ENCODE measurements around the gene ABCF2. TPM values are rescaled to one million over a fixed set of nuclear protein-coding genes. Genes with fewer than 3 reads are reported as not detected.

The ABCF2 gene
- total RNA-seq, 1 experiment from 2014 or later, result 55.5 TPM

GRCh38 chr7:151212626-151213025, 14.4 kb downstream of the ABCF2 start:
- no peaks in the 10 kb centered on the region for H3K9me2 ChIP-seq (replicated peaks; ENCODE audit: low read length)
- H3K4me3 ChIP-seq (ENCODE audit: low read length), result no peak overlapping the region
- H3K79me2 ChIP-seq (ENCODE audit: low read length), result no peaks in the 10 kb centered on the region
- no peaks in the 10 kb centered on the region for H3F3A ChIP-seq (ENCODE audit: low read length, unreplicated experiment)
- ATAC-seq, result no peak
- no peak for TF ChIP-seq EZH2phosphoT487 (IDR thresholded peaks at IDR 0.05; ENCODE audit: borderline replicate concordance, low read length)
- no peak for TF ChIP-seq EZH2 (IDR thresholded peaks at IDR 0.05; ENCODE audit: low read length, unreplicated experiment)
- TF ChIP-seq, protein P1, sequence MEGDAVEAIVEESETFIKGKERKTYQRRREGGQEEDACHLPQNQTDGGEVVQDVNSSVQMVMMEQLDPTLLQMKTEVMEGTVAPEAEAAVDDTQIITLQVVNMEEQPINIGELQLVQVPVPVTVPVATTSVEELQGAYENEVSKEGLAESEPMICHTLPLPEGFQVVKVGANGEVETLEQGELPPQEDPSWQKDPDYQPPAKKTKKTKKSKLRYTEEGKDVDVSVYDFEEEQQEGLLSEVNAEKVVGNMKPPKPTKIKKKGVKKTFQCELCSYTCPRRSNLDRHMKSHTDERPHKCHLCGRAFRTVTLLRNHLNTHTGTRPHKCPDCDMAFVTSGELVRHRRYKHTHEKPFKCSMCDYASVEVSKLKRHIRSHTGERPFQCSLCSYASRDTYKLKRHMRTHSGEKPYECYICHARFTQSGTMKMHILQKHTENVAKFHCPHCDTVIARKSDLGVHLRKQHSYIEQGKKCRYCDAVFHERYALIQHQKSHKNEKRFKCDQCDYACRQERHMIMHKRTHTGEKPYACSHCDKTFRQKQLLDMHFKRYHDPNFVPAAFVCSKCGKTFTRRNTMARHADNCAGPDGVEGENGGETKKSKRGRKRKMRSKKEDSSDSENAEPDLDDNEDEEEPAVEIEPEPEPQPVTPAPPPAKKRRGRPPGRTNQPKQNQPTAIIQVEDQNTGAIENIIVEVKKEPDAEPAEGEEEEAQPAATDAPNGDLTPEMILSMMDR (conservative IDR thresholded peaks at IDR 0.05; ENCODE audit: low read depth, low read length), result no peak
- H3K4me1 ChIP-seq (ENCODE audit: insufficient read depth, low read length), result no peaks in the 10 kb centered on the region
- no peak overlapping the region for H3K4me2 ChIP-seq (ENCODE audit: low read length)
- no peak overlapping the region for H2AFZ ChIP-seq (ENCODE audit: low read length)
- no peak for DNase-seq
- no peak overlapping the region for H3K9ac ChIP-seq (ENCODE audit: low read length)
- peaks cover 34% of the 10 kb centered on the region for H3K36me3 ChIP-seq (ENCODE audit: low read depth, low read length)
- no peak overlapping the region for H3K27ac ChIP-seq (ENCODE audit: low read length)
- H3K9me3 ChIP-seq (ENCODE audit: low read length), result no peaks in the 10 kb centered on the region
- H3K27me3 ChIP-seq (ENCODE audit: low read length), result no peaks in the 10 kb centered on the region
- BruUV-seq (replicated peaks), result no TSS peak
- ChIA-PET CTCF (interaction anchor here (1.0 kb wide), 1 partner anchor 15 kb away, joined by 4 read pairs; no protein-coding TSS in a partner anchor), POLR2A (ENCODE audit: unreplicated experiment) (no interaction called here)
- no peaks in the 10 kb centered on the region for H4K20me1 ChIP-seq (ENCODE audit: low read length)
- intact Hi-C loops (cut with micrococcal nuclease), result no loop called here

GRCh38 chr7:151211155-151211772, 15.7 kb downstream of the ABCF2 start:
- Histone ChIP-seq H2AFZ (ENCODE audit: low read length) (no peak overlapping the region), H3K27me3 (ENCODE audit: low read length) (no peaks in the 10 kb centered on the region), H3K4me1 (ENCODE audit: insufficient read depth, low read length) (no peaks in the 10 kb centered on the region), H3K9ac (ENCODE audit: low read length) (no peak overlapping the region), H4K20me1 (ENCODE audit: low read length) (no peaks in the 10 kb centered on the region), H3K4me3 (ENCODE audit: low read length) (no peak overlapping the region), H3K9me2 (replicated peaks; ENCODE audit: low read length) (no peaks in the 10 kb centered on the region), H3F3A (ENCODE audit: low read length, unreplicated experiment) (no peaks in the 10 kb centered on the region), H3K4me2 (ENCODE audit: low read length) (no peak overlapping the region), H3K79me2 (ENCODE audit: low read length) (no peaks in the 10 kb centered on the region), H3K9me3 (ENCODE audit: low read length) (no peaks in the 10 kb centered on the region), H3K36me3 (ENCODE audit: low read depth, low read length) (peaks cover 29% of the 10 kb centered on the region), H3K27ac (ENCODE audit: low read length) (no peak overlapping the region)
- no peak for ATAC-seq
- ChIA-PET POLR2A (ENCODE audit: unreplicated experiment) (no interaction called here), CTCF (no interaction called here)
- BruUV-seq (replicated peaks), result no TSS peak
- TF ChIP-seq EZH2phosphoT487 (IDR thresholded peaks at IDR 0.05; ENCODE audit: borderline replicate concordance, low read length), result no peak
- TF ChIP-seq, protein P1 (conservative IDR thresholded peaks at IDR 0.05; ENCODE audit: low read depth, low read length), result no peak
- no peak for TF ChIP-seq EZH2 (IDR thresholded peaks at IDR 0.05; ENCODE audit: low read length, unreplicated experiment)
- no peak for DNase-seq
- intact Hi-C loops (cut with micrococcal nuclease), result no loop called here

DNA sequence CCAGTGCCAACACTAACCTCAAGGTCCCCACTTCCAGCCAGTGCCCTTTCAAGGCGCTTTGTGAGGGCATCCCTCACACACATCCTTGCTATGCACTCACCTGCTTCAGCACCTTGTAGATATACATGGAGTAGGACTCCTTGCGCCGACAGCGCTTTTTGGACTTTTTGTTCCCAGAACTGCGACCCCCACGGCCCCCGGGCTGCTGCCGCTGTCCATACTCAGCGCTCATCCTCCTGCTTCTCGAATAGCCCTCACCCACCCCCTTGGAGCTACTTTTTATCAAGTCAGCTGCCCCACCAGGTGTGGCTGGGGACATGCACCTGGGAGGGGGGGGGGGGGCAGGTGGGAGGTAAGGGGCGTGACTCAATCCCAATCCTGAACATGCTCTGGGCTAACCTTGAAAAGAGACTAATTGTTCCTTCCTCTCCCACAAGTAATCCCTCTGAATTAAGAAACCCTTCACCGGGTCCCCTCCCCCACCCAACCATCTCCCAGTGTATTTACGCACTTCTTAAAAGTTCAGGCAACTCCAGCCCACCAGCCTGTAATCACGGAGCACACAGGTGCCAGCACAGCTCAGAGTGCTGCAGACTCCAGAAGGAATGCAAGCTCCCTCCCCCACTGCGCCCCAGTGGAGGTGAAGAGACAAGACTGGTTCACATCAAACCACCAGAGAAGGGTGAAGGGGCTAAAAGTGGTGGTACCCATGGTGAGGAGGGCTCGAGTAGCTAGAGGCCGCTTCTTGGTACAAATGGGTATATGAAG, 16.7 kb downstream of the ABCF2 start, which contains the start of gene H2BK1:
TSS of gene H2BK1 (minus strand) at position 402 of the 768 bp plus-strand sequence. CDS start at position 232, 170 bp downstream.
- ATAC-seq, result no peak

More for the DNA sequence above, 16.7 kb downstream of the ABCF2 start, which contains the start of gene H2BK1:
- no peaks in the 10 kb centered on the region for H4K20me1 ChIP-seq (ENCODE audit: low read length)
- ChIA-PET POLR2A (ENCODE audit: unreplicated experiment) (no interaction called here), CTCF (no interaction called here)
- no peak within 1 kb of the TSS for H3K4me2 ChIP-seq (ENCODE audit: low read length)
- intact Hi-C loops (cut with micrococcal nuclease), result no loop called here
- H2AFZ ChIP-seq (ENCODE audit: low read length), result no peak within 1 kb of the TSS
- TF ChIP-seq, protein P1 (conservative IDR thresholded peaks at IDR 0.05; ENCODE audit: low read depth, low read length), result no peak
- TF ChIP-seq EZH2 (IDR thresholded peaks at IDR 0.05; ENCODE audit: low read length, unreplicated experiment), result no peak
- H3K79me2 ChIP-seq (ENCODE audit: low read length), result no peaks in the 10 kb centered on the region
- no peak for DNase-seq
- H3K4me3 ChIP-seq (ENCODE audit: low read length), result no peak within 1 kb of the TSS
- H3K27me3 ChIP-seq (ENCODE audit: low read length), result no peaks in the 10 kb centered on the region
- H3K27ac ChIP-seq (ENCODE audit: low read length), result no peak within 1 kb of the TSS
- H3K9ac ChIP-seq (ENCODE audit: low read length), result no peak within 1 kb of the TSS
- no TSS peak for BruUV-seq (replicated peaks)
- no peaks in the 10 kb centered on the region for H3K4me1 ChIP-seq (ENCODE audit: insufficient read depth, low read length)
- H3F3A ChIP-seq (ENCODE audit: low read length, unreplicated experiment), result no peaks in the 10 kb centered on the region
- peaks cover 19% of the 10 kb centered on the region; the same call in 1 of the 2 replicates for H3K36me3 ChIP-seq (ENCODE audit: low read depth, low read length)
- H3K9me3 ChIP-seq (ENCODE audit: low read length), result no peaks in the 10 kb centered on the region
- H3K9me2 ChIP-seq (replicated peaks; ENCODE audit: low read length), result no peaks in the 10 kb centered on the region

All from PC-3 (cell line).